C4-2B (cell line): ENCODE results near the gene IFNG-AS1.

ENCODE experiments used
- H3K27ac ChIP-seq: fragments of 450-650 bp; 2 replicates; pipeline ENCODE4 v1.5.1; 2017
- CTCF ChIP-seq: fragments of 450-650 bp; conservative IDR thresholded peaks from 2 replicates; pipeline ENCODE4 v1.5.1; 2017; ENCODE audit warnings: mild to moderate bottlenecking
- ZFX ChIP-seq: fragments of 450-650 bp; IDR thresholded peaks from 2 replicates; pipeline ENCODE4 v1.6.1; 2017

Gene IFNG-AS1

GRCh38 chr12:68011206-68011881, 22.1 kb downstream of the IFNG-AS1 start:
- no peak overlapping the region for H3K27ac ChIP-seq
- no peak for TF ChIP-seq ZFX
- TF ChIP-seq CTCF: no peak

DNA sequence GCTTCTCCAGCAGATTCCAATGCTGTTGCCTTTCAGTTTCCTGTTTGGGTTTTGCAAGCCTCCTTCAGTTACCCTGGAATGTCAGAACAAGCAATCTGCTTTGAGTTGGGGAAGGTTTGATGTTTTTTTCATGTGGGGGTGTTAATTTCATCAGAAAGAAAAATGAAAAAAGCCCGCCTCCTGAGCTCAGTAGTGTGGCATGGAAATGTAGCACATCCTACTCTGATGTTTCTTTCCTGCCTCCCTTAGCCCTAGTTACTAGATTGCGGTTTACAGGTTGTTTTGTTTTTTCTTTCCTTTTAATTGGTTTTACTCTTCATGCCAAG, 22.6 kb downstream of the IFNG-AS1 start:
- no peak overlapping the region for H3K27ac ChIP-seq
- no peak for TF ChIP-seq ZFX
- TF ChIP-seq CTCF: no peak

DNA sequence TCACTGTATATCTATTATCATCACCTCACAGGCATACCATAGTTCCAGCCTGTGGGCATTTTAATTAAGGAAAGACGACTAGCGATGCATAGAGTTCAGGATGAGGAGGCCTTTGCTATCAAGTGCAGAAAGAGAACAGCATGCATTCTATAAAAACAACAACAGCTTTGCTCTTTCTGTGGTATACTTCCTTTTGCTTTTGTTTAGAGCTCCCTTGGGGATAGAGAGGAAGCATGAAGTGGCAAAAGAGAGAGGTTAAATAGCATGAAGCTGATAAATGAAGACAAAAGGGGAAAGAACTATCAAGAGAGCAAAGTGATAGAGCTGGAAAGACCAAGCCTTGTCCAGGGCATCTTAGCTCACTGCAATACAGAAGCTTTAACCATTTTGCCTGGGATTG, 23.5 kb downstream of the IFNG-AS1 start:
- TF ChIP-seq CTCF (no peak), ZFX (no peak)
- no peak overlapping the region for H3K27ac ChIP-seq

DNA sequence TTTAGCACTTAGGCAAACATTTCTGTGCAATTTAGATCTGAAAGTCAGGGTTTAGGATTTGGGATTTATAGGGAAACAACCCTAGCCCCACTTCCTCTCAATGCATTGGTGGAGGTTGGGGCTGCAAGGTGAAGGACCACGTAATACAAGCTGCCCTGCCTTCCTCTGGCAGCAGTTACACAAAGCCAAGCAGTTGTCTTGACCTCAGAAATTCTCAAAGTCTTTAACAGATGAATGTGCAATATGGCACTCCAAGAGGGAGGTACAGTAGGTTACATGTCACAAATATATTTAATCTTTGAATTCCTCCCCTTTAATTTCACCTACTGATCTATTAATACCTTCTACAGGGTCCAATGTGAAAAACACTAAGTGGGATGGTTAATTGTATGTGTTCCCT, 23.9 kb downstream of the IFNG-AS1 start:
- no peak overlapping the region for H3K27ac ChIP-seq
- TF ChIP-seq CTCF (no peak), ZFX (no peak)

GRCh38 chr12:68016136-68016535, 26.9 kb downstream of the IFNG-AS1 start:
- H3K27ac ChIP-seq: no peak overlapping the region
- no peak for TF ChIP-seq ZFX
- no peak for TF ChIP-seq CTCF

DNA sequence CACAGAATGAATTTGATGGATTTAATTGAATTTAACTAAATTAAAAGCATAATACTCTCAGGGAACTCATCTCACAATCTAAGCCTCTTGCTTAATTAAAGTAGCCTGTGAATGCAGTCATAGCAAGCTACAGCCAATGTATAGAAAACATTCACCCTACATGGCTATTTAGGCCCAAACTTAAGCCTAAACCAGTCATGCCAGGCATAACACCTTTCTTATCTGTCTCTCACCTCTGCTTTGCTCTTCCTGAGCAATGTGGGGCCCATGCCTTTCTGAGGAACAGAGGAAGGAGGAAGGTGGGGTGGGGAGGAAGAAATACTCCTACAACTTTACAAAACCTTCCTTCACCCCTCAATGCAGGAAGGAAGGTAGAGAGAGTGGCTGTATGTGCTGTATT, 29.1 kb downstream of the IFNG-AS1 start:
- no peak overlapping the region for H3K27ac ChIP-seq
- no peak for TF ChIP-seq CTCF
- TF ChIP-seq ZFX: no peak

DNA sequence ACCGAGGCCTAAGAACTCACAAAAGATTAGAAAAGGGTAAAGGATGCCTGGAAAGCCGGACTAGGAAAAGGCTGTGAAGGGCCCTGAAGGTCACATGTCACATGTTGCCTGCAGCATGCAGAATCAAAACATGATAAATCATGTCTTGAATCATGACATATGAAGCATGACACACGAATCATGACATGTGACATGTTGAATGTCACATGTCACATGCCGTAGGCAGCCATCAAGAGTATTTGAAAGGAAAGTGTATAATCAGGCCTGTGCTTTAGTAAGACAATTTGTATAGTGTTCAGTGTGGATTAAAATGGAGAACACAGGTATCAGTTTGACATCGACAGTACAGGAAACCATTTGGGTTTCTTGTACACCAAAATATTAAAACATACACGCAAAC, 30.8 kb downstream of the IFNG-AS1 start:
- TF ChIP-seq ZFX (no peak), CTCF (no peak)

More for the DNA sequence above, 30.8 kb downstream of the IFNG-AS1 start:
- no peak overlapping the region for H3K27ac ChIP-seq
